ENCODE measurements around the gene DCN.

DNA sequence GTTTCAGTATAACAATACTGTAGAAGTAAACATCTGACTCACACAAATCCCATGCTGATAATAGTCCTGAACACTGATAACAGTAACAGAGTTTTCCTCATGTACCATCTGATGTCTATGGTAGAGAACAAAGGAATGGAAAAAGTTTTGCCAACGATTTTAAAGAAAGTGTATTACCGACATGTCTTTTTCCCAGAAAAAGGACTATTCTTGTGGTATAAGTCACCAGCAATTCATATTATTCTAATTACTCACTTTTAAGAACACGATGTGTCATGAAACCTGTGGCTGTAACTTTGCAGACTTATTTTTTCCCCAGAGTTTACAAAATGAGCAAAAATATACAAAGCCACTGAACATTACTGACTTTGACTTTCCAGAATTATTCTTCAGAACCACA, 40.1 kb upstream of the DCN start:
- no peak for TF ChIP-seq CTCF (IDR thresholded peaks at IDR 0.05; ENCODE audit: low read depth, low read length)
- no peak for TF ChIP-seq EZH2phosphoT487 (IDR thresholded peaks at IDR 0.05; ENCODE audit: low read depth)
